ENCODE measurements around the gene TSKU.

Gene TSKU

DNA sequence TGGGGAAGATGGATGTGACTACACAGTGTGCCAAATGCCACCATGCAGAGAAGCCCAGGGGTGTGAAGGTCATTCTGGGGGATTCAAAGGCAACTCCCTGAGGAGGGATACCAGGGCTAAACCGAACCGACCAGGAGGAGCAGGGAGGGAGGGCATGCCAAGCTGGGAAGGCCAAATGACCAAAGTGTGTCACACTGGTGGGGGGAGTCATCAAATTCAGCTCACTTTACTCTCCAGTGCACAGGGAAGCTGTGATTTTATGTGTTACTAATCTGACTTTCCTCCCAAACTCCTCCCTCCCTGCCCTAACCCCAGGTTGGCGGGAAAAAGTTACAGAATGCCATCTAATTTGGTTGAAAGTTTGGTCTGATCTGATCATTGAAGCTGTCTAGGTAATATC, 29.7 kb upstream of the TSKU start:
- no peak for DNase-seq

- DNase-seq = no peak
Observed at GRCh38 chr11:76753950-76754349, 29.2 kb upstream of the TSKU start.

- DNase-seq = no peak
Observed at GRCh38 chr11:76756341-76756741, 26.8 kb upstream of the TSKU start.

- DNase-seq = no peak
Observed at GRCh38 chr11:76758311-76758710, 24.8 kb upstream of the TSKU start.

DNA sequence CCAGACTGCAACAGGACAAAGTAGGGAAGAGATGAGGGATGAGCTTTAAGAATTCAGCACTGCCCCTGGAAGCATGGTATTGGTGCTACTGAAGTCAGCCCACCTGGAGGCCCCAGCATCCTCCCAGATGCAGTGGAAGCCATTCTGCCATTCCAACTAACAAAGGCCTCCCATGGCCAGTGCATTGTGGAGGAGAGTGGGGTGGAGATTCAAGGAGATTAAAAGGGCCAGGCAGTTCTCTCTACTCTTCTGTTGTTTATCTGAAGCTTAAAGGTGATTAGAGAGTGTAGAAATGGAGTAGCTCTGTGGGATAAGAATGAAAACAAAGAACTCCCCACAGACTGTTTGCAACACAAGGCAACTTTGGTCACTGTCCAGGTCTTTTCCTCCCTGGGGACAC, 24.1 kb upstream of the TSKU start:
- no peak for DNase-seq

DNA sequence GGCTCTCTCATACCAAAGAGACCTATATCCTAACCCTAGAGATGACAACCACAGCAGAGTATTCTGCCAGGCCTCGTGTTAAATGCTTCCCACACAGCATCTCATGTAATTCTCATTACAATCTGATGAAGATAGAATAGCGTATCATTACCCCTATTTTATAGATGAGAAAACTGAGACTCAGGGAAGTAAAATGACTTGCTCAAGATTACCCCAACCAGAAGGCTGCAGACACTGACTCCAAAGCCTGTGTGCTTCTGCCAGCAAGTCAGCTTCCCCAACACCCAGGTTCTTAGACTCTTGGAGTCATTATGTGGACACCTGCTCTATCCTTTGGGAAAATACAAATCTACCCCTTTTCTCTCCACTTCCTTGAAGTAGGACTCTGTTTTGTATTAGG, 23.6 kb upstream of the TSKU start:
- no peak for DNase-seq

- no peak for DNase-seq
Observed at GRCh38 chr11:76760236-76760635, 22.9 kb upstream of the TSKU start.

- no peak for DNase-seq
Observed at GRCh38 chr11:76761718-76762355, 21.3 kb upstream of the TSKU start.

DNA sequence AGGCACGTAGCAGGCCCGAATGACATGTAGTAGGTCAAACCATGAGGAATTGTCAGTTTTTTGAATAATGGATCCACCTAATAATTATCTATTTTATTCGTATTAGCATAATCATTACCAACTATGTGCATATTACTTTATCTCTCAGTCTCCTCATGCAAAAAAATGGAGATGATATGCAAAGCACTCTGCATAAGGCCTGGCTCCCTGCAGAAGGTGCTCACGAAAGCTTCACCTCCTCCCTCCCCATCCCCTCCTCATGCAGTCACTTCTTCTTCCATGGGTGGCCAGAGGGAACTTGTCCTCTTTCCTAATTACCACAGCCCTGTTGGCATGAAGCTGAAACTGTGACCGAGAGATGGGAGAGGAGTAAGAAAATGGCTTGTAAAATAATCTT, 20.8 kb upstream of the TSKU start:
- DNase-seq = no peak

GRCh38 chr11:76762867-76763572, 20.1 kb upstream of the TSKU start:
- DNase-seq = no peak

- no peak for DNase-seq
Observed at GRCh38 chr11:76763573-76764346, 19.4 kb upstream of the TSKU start.

GRCh38 chr11:76764941-76765665, 18.1 kb upstream of the TSKU start:
- DNase-seq = no peak

DNA sequence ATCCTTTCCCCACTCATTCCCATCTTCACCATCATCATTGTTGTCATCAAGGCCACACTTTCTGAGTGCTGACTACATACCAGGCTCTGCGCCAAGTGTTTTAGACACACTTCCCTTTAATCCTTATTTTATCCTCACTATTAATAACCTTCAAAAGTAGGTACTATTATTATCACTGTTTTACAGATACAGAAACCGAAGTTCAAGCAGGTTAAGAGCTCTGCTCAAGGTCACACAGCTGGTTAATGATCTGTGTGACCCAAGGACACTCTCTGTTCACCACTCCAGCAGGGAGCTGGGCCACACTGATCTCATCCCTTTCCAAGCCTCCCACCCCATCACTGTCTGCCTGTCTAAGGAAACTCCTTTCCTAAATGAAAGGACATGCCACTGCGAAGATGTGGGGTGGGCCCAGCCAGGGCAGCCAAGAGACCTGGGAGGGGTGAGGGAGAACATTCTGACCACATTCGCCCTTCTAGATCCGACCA, 17.2 kb upstream of the TSKU start:
- DNase-seq = no peak

GRCh38 chr11:76766521-76766920, 16.6 kb upstream of the TSKU start:
- DNase-seq = no peak

DNA sequence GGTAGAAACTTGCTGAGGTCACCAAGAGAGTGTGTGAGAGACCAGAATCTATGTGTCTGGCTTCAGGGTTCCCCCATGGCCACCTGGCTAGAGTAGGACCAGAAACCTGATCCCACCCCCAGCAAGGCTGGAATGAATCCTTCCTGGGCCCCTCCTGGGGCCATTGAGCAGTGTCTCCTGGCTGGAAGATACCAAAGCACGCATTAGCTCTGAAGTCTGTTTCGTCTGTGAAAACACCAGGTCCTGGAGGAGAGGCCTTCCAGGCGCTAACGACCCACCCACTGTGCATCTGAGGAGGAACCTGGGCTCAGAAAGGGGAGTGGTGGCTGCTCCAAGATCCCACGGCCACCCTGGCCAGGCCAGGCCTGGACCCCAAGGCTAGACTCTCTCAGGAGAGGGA, 15.5 kb upstream of the TSKU start:
- no peak for DNase-seq

DNA sequence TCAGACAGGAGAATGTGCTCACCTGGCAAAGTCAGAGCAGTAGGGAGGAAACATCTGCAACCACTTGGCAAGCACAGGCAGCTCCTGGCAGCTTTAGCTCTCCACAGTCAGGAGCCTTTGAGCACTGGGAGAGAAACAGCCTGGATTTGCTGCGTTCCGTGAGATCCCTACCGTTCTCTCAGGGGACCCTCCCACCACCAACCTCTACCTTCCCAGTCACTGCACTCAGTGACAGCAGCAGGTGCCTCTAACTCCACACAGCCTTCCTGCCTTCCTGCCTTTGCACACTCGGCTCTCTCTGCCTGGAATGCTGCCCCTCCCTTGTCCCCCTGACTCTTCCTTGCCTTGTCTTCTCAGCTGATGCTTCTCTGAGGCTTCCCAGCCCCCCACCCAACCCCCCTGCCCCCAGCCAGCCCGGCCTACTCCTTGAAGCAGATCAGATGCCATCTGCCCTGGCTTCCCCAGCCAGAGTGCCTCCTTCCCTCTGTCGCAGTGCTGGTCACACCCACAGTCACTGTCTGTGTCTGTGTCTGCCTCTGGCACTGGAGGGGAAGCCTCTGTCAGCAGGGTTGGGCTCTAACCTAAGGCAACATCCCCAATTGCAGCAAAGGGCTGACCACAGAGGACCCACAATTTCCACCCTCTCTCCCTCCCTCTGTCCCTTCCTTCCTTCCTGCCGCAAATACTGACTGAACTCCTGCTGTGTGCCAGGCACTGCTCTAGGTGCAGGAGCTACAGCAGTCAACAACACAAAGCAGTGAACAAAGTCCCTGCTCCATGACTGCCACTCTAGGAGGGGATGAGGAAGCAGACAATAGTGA, 14.9 kb upstream of the TSKU start:
- DNase-seq = peak; percentile 29

DNA sequence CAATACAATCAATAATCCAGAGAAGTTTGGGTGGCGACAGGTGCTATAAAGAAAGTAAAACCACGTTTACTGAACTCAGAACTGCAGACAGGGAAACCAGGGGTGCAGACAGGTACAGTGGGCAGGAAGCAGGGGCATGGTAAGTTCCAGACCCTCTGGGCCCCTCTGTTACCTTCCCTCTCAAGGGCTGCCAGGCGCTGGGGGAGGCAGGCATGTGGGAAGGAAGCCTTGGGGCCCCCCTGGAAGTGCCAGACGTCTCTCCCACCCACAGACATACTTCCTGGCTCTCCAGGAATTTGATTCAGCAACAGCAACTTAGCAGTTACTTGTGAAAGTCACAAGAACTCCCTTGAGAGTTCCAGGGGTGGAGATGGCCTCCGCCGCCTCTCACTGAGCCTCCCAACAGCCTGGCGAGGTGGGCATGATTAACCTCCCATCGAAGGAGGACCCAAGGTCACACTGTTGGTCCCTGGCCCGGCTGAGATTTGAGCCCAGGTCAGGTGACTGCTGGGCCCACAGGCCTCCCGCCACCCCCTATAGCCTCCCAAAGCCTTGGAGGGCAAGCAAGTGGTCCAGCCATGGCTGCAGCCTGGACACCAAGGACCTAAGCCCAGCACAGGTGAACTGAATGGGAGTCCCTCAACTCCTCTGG, 14.1 kb upstream of the TSKU start:
- DNase-seq = no peak

GRCh38 chr11:76769645-76770586, 13.2 kb upstream of the TSKU start:
- DNase-seq = no peak

DNA sequence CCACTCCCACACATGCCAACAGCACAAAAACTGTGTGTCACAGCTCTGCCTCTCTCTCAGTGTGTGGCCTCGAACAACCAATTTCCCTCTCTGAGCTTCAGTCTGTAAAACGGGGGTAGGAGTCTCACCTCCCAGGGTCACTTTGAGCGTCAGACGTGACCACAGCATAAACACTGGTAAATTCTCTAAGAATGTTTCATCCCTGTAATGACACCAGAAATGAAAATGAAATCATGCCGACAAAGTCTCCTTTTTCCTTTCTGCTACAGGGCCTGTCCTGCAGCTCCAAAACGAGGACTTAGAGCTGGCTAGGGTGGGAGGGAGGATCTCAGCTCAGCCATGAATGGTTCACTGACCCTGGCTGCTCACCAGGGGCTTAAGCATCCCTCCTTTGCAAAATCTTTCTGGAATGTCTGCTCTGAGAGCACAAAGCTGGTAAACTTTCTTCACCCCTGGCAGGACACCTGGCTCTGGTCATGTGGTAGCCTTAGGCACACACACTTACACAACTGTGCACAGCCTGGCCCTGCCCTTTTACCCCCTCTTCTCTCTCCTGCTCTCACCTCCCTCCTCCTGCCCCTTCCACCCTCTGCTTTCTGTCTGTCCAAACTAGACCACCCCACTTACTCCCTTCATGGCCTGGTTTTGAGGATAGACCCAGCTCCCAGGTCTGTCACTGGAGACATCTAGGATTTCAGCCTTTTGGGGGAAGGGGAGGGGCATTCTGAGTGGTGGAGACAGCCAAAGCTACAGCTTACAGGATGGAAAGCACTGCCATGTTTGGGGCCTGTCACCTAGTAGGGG, 12.3 kb upstream of the TSKU start:
- DNase-seq = no peak
